K562 (cell line): ENCODE data around the gene NBPF6. TPM values are rescaled to one million over a fixed set of nuclear protein-coding genes. Genes with fewer than 3 reads are reported as not detected.

Source experiments
- ATAC-seq: fragments of 200-7000 bp; cut with Tn5 transposase; 3 replicates; pipeline ENCODE4 v1.9.1; 2020; ENCODE audit warnings: moderate library complexity
- BruUV-seq: library from RNA; stranded (reverse); fragments of 400-500 nt; replicated peaks from 2 replicates; lab custom pipeline; 2021; lab: Mats Ljungman, UMichigan
- CTCF ChIA-PET: fragments of 300-600 bp; formaldehyde crosslinking; extraction: SDS; loops from one replicate; lab custom pipeline; 2021; ENCODE audit warnings: low intra/inter-chr PET ratio; lab: Yijun Ruan, JAX
- POLR2A ChIA-PET: fragments of 300-600, 350-650 bp; sonication (Branson Sonifier 250); formaldehyde crosslinking; extraction: SDS; loops from one replicate; lab custom pipeline; 2021; ENCODE audit warnings: antibody characterized with exemption, inconsistent platforms; lab: Yijun Ruan, JAX
- DNase-seq, 4 experiments: peaks; one replicate each; pipeline versions ENCODE4 v3.0.0 to v3.0.0-alpha.2; 2011 to 2018; ENCODE audit warnings: low spot score in 3 of 4, mixed read lengths in 3 of 4; ENCODE audit errors: extremely low read depth in 1 of 4
- FAIRE-seq: peaks from 2 replicates; lab custom pipeline; 2011; peaks lifted over from hg19 to GRCh38; lab: Jason Lieb, UNC
- H2AFZ ChIP-seq: 2 replicates; pipeline ENCODE4 v1.6.0; 2011; ENCODE audit warnings: low read depth, low read length, control low read depth, inconsistent platforms
- H3K27ac ChIP-seq: fragments of 200-600 bp; 3 replicates; pipeline ENCODE4 v1.8.0; 2011; ENCODE audit warnings: low read depth, mild to moderate bottlenecking, control low read depth, inconsistent platforms, low read length, moderate library complexity, mixed read lengths; ENCODE audit errors: extremely low read depth
- H3K27me3 ChIP-seq, 2 experiments: fragments of 300-600 bp in 1 of 2; 2 replicates in 1 of 2; 3 replicates in 1 of 2; pipeline versions ENCODE4 v1.6.0 to v1.8.0; 2011; ENCODE audit warnings: inconsistent platforms in 2 of 2, low read length in 2 of 2, mild to moderate bottlenecking in 1 of 2, mixed read lengths in 1 of 2, moderate library complexity in 1 of 2; ENCODE audit not compliant: control insufficient read depth in 2 of 2, insufficient read depth in 2 of 2
- H3K36me3 ChIP-seq: fragments of 300-600 bp; 3 replicates; pipeline ENCODE4 v1.8.0; 2011; ENCODE audit warnings: mild to moderate bottlenecking, low read length, inconsistent platforms; ENCODE audit not compliant: control insufficient read depth, insufficient read depth
- H3K4me1 ChIP-seq, 2 experiments: fragments of 200-600 bp in 1 of 2; replicated peaks in 1 of 2; 2 replicates in 1 of 2; 3 replicates in 1 of 2; pipeline versions ENCODE4 v1.5.1 to v1.8.0; 2011; ENCODE audit warnings: inconsistent platforms in 2 of 2, low read length in 2 of 2, mild to moderate bottlenecking in 1 of 2, mixed read lengths in 1 of 2, moderate library complexity in 1 of 2; ENCODE audit not compliant: control insufficient read depth in 2 of 2, insufficient read depth in 2 of 2
- H3K4me2 ChIP-seq: 2 replicates; pipeline ENCODE4 v1.6.1; 2011; ENCODE audit warnings: low read length, control low read depth, inconsistent platforms, mixed read lengths; ENCODE audit not compliant: insufficient read depth
- H3K4me3 ChIP-seq: fragments of 200-600 bp; sonication (generic), shearing (Covaris generic); 2 replicates; pipeline ENCODE4 v1.5.1; 2016; ENCODE audit warnings: control low read depth, inconsistent platforms
- H3K79me2 ChIP-seq: fragments of 200-600 bp; 3 replicates; pipeline ENCODE4 v1.8.0; 2011; ENCODE audit warnings: low read length, inconsistent platforms; ENCODE audit not compliant: control insufficient read depth, insufficient read depth
- H3K9ac ChIP-seq, 2 experiments: 2 replicates each; pipeline versions ENCODE4 v1.6.0 to v1.6.1; 2011; ENCODE audit warnings: low read depth in 2 of 2, low read length in 2 of 2, control low read depth in 1 of 2, inconsistent platforms in 1 of 2, mild to moderate bottlenecking in 1 of 2, mixed read lengths in 1 of 2; ENCODE audit not compliant: insufficient read depth in 1 of 2
- H3K9me1 ChIP-seq: one replicate; pipeline ENCODE4 v1.6.0; 2011; ENCODE audit warnings: inconsistent platforms, mild to moderate bottlenecking, low read length, moderate library complexity; ENCODE audit not compliant: control insufficient read depth, insufficient read depth
- H3K9me3 ChIP-seq: replicated peaks from 2 replicates; pipeline ENCODE4 v1.5.1; 2011; ENCODE audit warnings: low read depth, low read length, inconsistent platforms; ENCODE audit not compliant: control insufficient read depth, insufficient read depth
- H4K20me1 ChIP-seq: replicated peaks from 2 replicates; pipeline ENCODE4 v1.6.1; 2011; ENCODE audit warnings: low read length, inconsistent platforms, mixed read lengths; ENCODE audit not compliant: control insufficient read depth, insufficient read depth
- IRF2 ChIP-seq: sonication (generic); formaldehyde crosslinking; IDR thresholded peaks from 2 replicates; pipeline ENCODE4 v1.8.1; 2022; ENCODE audit warnings: mild to moderate bottlenecking, missing genetic modification reagents
- KLF1 ChIP-seq: fragments of 450-650 bp; IDR thresholded peaks from 2 replicates; pipeline ENCODE4 v1.6.1; 2016; ENCODE audit warnings: missing genetic modification characterization, missing compliant biosample characterization
- MTA1 ChIP-seq: fragments of 450-650 bp; IDR thresholded peaks from 2 replicates; pipeline ENCODE4 v1.6.1; 2017; ENCODE audit warnings: borderline replicate concordance
- REST ChIP-seq, 2 experiments: fragments of 450-650 bp; formaldehyde crosslinking in 1 of 2; IDR thresholded peaks; 2 replicates each; pipeline versions ENCODE4 v1.4.0 to v1.6.1; 2014 to 2020; ENCODE audit warnings: mild to moderate bottlenecking in 2 of 2, borderline replicate concordance in 1 of 2, low read depth in 1 of 2
- TAF9B ChIP-seq: fragments of 450-650 bp; IDR thresholded peaks from 2 replicates; pipeline ENCODE4 v1.6.1; 2018; ENCODE audit warnings: mild to moderate bottlenecking; ENCODE audit not compliant: partially characterized antibody
- ZEB2 ChIP-seq: fragments of 450-650 bp; IDR thresholded peaks from 2 replicates; pipeline ENCODE4 v1.6.1; 2016
- ZNF75A ChIP-seq: fragments of 450-650 bp; formaldehyde crosslinking; IDR thresholded peaks from 2 replicates; pipeline ENCODE4 v1.4.0; 2020; ENCODE audit warnings: mild to moderate bottlenecking
- WGBS: fragments of 100-300 bp; shearing (Covaris generic); methylation state at CpG from one replicate; pipeline ENCODE4 v1.1.6; 2016; ENCODE audit warnings: low coverage, mixed read lengths; ENCODE audit not compliant: insufficient coverage; ENCODE audit errors: missing lambda C conversion rate; 5-methylcytosine and 5-hydroxymethylcytosine counted together
- in situ Hi-C: fragments of 300-500 bp; cut with MboI; formaldehyde crosslinking; loops from 4 replicates; pipeline ENCODE4 v1.15.0; 2018; ENCODE audit warnings: inconsistent platforms, mixed read lengths
- intact Hi-C: fragments of 100-400 bp; cut with micrococcal nuclease; formaldehyde crosslinking; loops from 2 replicates; pipeline ENCODE4 v1.14.2; 2022
- polyA plus RNA-seq, 8 experiments: library from polyadenylated mRNA; depleted of rRNA in 4 of 8; stranded (reverse) in 5 of 8; unstranded in 3 of 8; fragments of >200 nt; fragmentation: Nextera tagmentation in 2 of 8; fragmentation: Illumina TruSeq in 1 of 8; extraction: Ambion mirVana in 2 of 8; extraction: Trizol in 1 of 8; gene quantifications; 2 replicates each; pipeline versions ENCODE4 v1.2.1 to v1.2.3, GENCODE V29; 2011 to 2014; ENCODE audit warnings: inconsistent platforms in 1 of 8, missing spikeins in 1 of 8
- total RNA-seq, 7 experiments: library from RNA; depleted of rRNA in 6 of 7; stranded (reverse); fragments of >200 nt in 6 of 7; fragmentation: Illumina TruSeq in 2 of 7; extraction: Trizol in 2 of 7; gene quantifications; 2 replicates each; pipeline versions ENCODE4 v1.2.1 to v1.2.3, GENCODE V29; 2011 to 2021; ENCODE audit warnings: low replicate concordance in 1 of 7
- TF ChIP-seq, protein P1 (sequence below), 2 experiments: IDR thresholded peaks; 2 replicates each; pipeline ENCODE4 v1.6.1; 2011; ENCODE audit warnings: borderline replicate concordance in 1 of 2, control low read depth in 1 of 2, low read depth in 1 of 2, low read length in 1 of 2, mild to moderate bottlenecking in 1 of 2, mixed read lengths in 1 of 2, moderate library complexity in 1 of 2; ENCODE audit not compliant: insufficient read depth in 1 of 2, insufficient read length in 1 of 2, poor library complexity in 1 of 2, severe bottlenecking in 1 of 2; ENCODE audit errors: extremely low read depth in 1 of 2
- TF ChIP-seq, protein P2 (sequence below): fragments of 250-450 bp; sonication (Bioruptor Pico); IDR thresholded peaks from 2 replicates; pipeline ENCODE4 v1.8.0; 2022; ENCODE audit warnings: inconsistent platforms

The NBPF6 gene
- total and polyA plus RNA-seq, 9 of the 15 experiments (the other 6 are each of a cell fraction or from before 2014, with no cell fraction given) = 2.7 to 10.0 (median 6.0) TPM

DNA sequence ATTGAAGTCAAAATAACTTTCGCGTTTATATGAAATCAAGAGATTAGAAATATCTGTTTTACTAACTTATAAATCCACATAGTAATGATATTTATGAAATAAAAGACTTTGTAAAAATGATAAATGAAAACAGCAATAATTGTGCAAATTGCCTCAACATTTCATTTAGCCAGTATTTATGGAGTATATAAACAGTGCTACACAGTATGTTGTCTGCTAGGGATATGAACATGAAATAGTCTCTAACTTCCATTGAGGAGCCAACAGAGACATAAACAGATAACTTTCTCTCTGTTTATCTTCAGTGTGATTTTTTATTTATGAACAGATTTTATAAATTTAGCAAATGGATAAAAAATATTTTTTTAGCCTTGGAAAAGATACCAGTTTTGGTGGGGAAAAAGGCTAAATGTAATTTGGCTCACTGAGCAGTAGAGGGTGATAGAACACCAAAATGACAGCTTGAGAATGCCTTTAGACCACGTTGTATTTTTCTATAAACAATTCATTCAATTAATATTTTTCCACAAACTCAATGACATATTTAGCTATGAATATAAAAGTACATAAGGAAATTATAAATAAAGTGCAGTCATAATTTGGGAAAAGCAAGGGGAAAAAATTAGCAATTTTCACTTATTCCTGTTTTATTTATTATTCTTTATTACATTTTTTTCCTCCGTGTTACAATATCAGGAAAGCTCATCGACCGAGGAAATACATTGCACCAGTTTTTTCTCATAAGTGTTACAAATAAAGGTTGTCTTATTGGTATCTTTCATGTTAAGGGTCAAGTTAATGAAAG, 62.3 kb downstream of the NBPF6 start:
- Histone ChIP-seq H3K4me3 (no peak overlapping the region), H3K9ac (no peak overlapping the region), H3K9me3 (no peaks in the 10 kb centered on the region), H3K27me3 (no peaks in the 10 kb centered on the region), H2AFZ (peak overlapping the region; percentile 16), H3K9me1 (no peaks in the 10 kb centered on the region), H3K4me2 (no peak overlapping the region), H4K20me1 (no peaks in the 10 kb centered on the region), H3K79me2 (no peaks in the 10 kb centered on the region), H3K36me3 (no peaks in the 10 kb centered on the region), H3K27ac (no peak overlapping the region), H3K4me1 (no peaks in the 10 kb centered on the region)
- 35% methylated on average over 6 of the region's 6 CpGs for WGBS
- in situ Hi-C loops = loop anchor here (5.0 kb wide), 1 partner anchor 50 kb away; the partner anchor contains the start of gene EEIG2
- intact Hi-C loops = loop anchor here (1.0 to 5.0 kb wide), 7 partner anchors 49 to 730 kb away; partner anchors contain the start of gene ELAPOR1
- ChIA-PET CTCF (interaction anchor here (0.6 to 4.9 kb wide), 8 partner anchors 50 to 730 kb away, joined by 3 to 69 read pairs (median 9); partner anchors contain the start of gene EEIG2), POLR2A (interaction anchor here (0.6 to 2.3 kb wide), 7 partner anchors 10 to 388 kb away, joined by 3 to 12 read pairs (median 3); partner anchors contain the start of genes EEIG2 and PRPF38B)
- no TSS peak for BruUV-seq
- DNase-seq (peak; percentile 31 to 68 (median 48)), ATAC-seq (peak; percentile 87), FAIRE-seq (peak; percentile 86)
- TF ChIP-seq MTA1 (no peak), ZNF75A (CRISPR knock-in tag) (no peak), IRF2 (CRISPR knock-in tag) (no peak), ZEB2 (no peak), KLF1 (no peak), REST (IDR thresholded peaks at IDR 0.05; ENCODE audit: borderline replicate concordance) (peak; percentile 96), REST (CRISPR knock-in tag; IDR thresholded peaks at IDR 0.05; ENCODE audit: low read depth) (no peak), TAF9B (peak; percentile 10)
- TF ChIP-seq, protein P1, sequence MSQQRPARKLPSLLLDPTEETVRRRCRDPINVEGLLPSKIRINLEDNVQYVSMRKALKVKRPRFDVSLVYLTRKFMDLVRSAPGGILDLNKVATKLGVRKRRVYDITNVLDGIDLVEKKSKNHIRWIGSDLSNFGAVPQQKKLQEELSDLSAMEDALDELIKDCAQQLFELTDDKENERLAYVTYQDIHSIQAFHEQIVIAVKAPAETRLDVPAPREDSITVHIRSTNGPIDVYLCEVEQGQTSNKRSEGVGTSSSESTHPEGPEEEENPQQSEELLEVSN (IDR thresholded peaks at IDR 0.05; ENCODE audit: borderline replicate concordance in 1 of 2, extremely low read depth in 1 of 2, insufficient read depth in 1 of 2, insufficient read length in 1 of 2, low read depth in 1 of 2, low read length in 1 of 2, poor library complexity in 1 of 2, severe bottlenecking in 1 of 2) = no peak
- TF ChIP-seq, protein P2, sequence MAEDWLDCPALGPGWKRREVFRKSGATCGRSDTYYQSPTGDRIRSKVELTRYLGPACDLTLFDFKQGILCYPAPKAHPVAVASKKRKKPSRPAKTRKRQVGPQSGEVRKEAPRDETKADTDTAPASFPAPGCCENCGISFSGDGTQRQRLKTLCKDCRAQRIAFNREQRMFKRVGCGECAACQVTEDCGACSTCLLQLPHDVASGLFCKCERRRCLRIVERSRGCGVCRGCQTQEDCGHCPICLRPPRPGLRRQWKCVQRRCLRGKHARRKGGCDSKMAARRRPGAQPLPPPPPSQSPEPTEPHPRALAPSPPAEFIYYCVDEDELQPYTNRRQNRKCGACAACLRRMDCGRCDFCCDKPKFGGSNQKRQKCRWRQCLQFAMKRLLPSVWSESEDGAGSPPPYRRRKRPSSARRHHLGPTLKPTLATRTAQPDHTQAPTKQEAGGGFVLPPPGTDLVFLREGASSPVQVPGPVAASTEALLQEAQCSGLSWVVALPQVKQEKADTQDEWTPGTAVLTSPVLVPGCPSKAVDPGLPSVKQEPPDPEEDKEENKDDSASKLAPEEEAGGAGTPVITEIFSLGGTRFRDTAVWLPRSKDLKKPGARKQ (CRISPR knock-in tag) = no peak
